GF-D8 (cell line): Measurements from ENCODE around the gene C2.
"Not testable (repeated sequence)": the region's sequence is repeated elsewhere in the genome, so short reads cannot be mapped to it uniquely, and the experiment has no call there.

Experiments
- DNase-seq: peaks from one replicate; lab custom pipeline; 2025; lab: John Stamatoyannopoulos, UW

The C2 gene

DNA sequence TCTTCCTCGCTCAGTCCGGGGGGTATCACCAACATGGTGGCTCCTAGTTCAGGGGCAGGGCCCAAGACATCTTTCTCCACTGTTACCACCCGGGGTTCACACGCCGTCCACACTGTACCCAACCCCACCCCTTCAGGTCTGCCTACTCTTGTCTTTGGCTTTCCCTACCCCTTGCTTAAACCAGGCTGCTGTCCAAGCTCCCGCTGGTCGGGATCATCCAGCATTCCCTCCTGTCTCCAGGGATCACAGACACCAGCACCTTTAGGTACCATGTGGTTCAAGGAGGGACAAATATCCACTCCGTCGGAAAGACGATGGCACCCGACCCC, 30.9 kb downstream of the C2 start:
- no peak for DNase-seq

DNA sequence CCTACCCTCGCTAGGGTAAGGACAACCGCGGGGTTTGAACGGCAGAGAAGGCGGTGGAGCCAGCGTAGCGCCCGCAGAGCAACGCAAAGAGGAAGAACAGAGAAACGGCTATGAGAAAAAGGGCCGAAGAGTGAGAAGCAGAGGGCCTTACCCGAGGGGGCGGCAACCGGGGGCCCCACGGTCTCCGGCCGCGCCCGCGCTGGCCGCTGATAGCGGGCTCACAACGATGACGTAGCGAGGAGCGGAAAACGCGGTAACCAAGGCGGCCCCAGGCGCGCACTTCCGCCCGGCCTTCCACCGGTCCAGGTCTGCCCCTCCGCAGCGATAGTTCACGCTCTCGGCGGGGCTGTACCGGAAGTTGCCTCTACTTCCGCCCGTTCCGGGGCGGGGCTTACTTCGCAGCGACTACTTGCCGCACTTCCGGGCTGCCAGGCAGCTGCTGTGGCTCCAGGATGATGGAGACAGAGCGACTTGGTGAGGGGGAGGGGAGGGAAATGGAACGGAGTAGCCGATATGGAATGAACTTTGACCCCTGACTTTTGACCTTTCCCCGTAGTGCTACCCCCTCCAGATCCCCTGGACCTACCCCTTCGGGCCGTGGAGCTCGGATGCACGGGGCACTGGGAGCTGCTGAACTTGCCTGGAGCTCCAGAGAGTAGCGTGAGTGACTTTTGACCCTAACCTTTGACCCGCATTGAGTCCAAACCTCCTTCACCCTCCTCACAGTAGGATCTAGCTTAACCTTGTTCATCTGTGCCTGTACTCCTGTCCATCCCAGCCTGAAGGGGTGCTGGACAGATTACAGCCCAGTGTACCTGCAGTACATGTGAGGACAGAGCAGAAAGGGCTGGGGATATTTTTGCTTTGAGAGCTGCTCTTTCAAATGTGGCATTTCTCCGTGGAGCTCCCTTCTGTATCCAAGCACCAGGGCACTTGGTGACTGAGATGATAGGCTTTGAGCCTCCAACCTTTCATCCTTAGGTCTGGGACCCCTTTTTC, 31.5 kb downstream of the C2 start, which contains the start of the genes NELFE and SKIC2:
TSS of gene NELFE (minus strand) at position 231 of the 999 bp plus-strand sequence. CDS start 525 bp downstream, outside the sequence.
TSS of gene SKIC2 (plus strand) at position 435 of the 999 bp plus-strand sequence. CDS start at position 453, 18 bp downstream.
- DNase-seq: peak; percentile 90

DNA sequence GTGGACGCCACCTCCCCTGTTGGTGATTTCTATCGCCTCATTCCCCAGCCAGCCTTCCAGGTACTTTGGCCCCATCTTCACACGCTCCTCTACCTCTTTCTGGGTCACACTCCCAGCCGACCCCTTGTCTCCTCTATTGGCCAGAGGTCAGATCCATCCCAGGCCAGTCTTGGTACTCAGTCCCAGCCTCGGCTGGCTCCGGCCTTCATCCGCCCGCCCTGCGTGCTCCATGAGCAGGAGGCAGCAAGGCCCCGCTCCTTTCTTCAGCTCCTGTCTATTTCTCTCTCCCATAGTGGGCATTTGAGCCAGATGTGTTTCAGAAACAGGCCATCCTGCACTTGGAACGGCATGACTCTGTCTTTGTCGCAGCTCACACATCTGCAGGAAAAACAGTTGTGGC, 34.1 kb downstream of the C2 start:
- DNase-seq: no peak

DNA sequence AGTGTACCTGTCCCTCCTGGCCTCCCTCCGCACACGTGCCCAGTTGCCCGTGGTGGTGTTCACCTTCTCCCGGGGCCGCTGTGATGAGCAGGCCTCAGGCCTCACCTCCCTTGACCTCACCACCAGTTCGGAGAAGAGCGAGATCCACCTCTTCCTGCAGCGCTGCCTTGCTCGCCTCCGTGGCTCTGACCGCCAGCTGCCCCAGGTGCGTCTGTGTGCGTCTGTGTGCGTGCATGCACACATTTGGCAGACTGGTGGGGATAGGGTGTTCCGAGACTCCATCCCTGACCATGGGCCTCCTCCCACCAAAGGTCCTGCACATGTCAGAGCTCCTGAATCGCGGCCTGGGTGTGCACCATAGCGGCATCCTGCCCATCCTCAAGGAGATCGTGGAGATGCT, 36.4 kb downstream of the C2 start:
- DNase-seq: no peak

DNA sequence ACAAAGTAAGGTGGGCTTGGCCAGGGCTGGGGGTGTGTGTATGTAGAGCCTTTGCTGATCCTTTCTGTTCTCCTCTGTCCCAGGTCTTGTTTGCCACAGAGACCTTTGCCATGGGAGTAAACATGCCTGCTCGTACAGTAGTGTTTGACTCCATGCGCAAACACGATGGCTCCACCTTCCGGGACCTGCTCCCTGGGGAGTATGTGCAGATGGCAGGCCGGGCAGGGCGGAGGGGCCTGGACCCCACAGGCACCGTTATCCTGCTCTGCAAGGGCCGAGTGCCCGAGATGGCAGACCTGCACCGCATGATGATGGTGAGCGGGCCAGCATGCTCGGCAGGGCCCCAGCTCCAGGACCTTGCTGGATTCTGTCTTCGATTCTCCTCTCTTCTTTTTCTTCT, 38.2 kb downstream of the C2 start:
- DNase-seq: no peak

DNA sequence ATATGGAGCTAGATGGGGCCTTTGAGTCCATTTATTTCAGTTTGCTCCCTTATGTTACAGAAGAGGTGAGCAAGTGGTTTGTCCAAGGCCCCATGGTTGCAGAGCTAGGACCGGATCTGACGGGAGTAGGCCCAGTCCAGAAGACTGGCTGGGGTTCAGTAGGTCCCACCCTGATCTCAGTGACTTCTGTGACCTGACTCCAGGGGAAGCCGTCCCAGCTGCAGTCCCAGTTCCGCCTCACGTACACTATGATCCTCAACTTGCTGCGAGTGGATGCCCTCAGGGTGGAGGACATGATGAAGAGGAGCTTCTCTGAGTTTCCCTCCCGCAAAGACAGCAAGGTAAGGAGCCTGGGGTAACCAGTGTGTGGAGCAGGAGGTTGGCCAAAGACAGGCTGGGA, 39.0 kb downstream of the C2 start:
- DNase-seq: no peak

DNA sequence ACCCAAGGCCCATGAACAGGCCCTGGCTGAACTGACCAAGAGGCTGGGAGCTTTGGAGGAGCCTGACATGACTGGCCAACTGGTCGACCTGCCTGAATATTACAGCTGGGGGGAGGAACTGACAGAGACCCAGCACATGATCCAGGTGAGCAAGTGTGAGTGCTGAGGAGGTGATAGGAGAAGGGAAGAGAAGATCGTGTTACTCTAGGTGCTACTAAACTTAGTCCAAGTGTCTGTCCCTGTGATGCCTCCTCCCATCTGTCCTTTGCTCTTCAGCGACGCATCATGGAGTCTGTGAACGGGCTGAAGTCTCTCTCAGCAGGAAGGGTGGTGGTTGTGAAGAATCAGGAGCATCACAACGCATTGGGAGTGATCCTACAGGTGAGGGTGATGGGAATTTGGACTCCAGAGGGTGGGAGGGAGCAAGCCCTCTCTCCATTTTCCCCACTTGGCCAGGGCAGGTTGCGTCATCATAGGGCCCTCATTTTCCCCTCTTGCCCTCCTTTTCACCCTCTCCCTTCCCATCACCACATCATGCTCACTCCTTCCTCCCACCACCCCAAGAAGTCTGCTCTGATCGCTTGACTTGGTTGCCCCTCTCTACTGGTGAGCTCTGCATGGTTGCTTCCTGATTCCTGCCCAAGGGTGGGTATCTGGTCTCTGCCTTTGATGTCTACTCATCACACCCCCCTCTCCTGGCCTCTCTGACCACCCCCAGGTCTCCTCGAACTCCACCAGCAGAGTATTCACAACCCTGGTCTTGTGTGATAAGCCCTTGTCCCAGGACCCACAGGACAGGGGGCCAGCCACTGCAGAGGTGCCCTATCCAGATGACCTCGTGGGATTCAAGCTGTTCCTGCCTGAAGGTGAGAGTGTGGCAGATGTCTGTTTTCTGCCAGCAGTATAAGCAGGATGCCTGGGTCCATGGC, 39.7 kb downstream of the C2 start:
- no peak for DNase-seq

DNA sequence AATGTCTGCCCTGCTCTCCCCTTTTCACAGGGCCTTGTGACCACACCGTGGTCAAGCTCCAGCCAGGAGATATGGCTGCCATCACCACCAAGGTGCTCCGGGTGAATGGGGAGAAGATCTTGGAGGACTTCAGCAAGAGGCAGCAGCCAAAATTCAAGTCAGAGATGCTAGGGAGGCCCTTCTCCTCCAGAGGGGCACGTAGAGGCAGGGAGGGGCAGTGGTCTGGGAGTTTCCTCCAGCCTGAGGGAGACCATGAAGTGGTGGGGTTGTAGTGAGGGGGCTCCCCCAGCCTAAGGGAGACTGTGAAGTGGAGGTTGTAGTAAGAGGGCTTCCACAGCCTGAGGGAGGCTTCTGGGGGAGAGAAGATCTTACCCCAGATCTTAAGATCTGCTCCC, 40.4 kb downstream of the C2 start:
- DNase-seq: no peak

DNA sequence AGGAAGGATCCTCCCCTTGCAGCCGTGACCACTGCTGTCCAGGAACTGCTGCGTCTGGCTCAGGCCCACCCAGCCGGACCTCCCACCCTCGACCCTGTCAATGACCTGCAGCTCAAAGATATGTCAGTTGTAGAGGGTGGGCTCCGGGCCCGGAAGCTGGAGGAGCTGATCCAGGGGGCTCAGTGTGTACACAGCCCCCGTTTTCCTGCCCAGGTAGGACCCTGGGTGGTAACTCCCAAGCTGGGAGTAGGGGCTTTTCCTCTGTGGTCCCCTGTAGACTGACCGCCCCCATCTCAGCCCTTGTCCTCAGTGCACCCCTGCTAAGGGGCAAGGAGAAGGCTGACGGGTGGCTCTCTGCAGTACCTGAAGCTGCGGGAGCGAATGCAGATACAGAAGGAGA, 40.8 kb downstream of the C2 start:
- no peak for DNase-seq

DNA sequence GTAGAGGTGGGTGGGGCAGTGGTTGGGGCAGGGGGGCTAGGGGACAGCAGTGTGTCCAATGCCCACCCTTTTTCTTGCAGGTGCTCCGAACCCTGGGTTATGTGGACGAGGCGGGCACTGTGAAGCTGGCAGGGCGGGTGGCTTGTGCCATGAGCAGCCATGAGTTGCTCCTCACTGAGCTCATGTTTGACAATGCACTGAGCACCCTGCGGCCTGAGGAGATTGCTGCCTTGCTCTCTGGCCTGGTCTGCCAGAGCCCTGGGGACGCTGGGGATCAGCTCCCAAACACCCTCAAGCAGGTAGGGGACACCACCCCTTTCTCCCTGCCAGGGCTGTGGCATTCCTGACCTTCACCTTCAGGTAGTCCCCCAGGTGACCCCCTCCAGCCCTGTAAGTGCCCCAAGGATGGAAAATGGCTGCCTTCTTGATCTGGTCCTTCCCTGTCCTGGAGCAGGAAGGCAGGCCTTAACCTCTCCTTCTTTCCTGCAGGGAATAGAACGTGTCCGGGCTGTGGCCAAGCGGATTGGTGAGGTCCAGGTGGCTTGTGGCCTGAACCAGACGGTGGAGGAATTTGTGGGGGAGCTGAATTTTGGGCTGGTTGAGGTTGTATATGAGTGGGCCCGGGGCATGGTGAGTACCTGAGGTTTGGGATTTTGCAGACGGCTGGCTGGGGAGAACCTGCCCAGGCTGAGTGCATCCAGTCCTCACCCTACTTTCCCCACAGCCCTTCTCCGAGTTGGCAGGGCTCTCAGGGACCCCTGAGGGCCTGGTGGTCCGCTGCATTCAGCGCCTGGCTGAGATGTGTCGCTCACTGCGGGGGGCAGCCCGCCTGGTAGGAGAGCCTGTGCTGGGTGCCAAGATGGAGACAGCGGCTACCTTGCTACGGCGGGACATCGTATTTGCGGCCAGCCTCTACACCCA, 41.5 kb downstream of the C2 start:
- no peak for DNase-seq

DNA sequence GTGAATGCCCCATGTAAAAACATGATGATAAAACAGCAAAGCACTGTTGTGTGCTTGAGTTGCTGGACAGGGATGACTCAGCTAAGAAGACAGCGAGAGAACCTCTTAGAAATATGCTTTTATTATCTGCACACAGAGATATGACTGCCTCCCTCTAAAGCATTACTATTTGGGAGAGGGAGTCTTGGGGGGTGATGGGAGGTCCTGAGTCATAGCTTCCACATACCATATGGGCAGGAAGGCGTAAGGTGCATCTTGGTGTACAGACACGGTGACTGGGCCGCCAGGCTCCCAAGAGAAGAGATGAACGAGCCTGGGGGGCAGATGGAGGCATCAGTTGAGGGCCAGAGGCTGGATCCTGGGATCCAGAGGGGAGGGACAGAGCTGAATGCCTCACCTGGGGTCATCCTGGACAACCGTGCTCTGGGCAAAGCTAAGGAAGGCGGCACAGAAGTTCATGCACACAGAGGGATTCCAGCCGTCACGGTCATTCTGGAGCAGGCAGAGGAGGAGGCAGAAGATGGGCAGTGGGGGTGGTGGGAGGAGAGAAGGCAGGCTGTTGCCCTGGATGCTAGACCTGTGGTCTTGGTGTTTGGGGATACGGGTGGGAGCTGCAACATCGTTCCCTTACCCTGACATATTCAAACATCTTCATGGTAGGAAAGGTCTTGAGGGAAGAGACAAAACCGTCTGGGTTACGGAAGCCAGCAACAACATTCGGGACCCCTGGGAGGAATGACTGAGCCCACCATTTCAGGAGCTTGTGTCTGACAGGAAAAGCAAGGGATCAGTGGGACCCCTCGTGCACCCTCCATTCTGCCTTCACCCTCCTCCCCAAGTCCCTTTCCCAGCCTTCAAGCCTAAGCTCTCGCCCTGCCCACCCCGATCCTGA, 42.4 kb downstream of the C2 start:
- no peak for DNase-seq

DNA sequence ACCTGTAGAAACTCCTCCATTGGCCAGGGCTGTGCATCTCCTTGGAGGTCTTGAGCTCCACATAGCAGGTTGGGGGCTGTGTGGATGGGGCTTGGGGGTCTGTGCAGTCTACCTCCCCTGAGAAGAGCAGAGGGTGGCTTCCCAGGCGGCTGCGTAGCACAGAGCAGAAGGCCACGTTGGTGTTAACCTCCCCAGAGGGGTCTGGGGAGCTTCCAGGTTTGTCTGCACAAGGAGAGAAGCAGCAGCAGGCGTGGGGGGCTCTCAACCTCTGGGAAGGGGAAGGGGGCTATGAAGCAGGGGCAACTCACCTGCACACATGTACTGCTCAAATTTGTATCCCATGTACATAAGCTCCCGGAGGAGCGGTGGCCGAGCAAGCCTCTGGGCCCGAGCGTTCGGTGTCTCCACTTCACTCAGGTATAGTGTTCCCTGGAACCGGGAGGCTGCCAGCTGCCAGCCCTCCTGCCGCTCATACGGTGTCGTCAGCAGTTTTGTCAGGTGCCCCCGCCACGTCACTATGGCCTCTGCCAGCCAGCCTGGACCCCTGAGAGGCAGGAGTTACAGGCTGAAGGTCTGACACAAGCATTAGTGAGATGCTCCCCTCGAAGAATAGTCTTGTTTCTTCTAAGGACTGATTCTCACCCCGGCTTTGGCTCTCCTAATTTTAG, 43.2 kb downstream of the C2 start:
- DNase-seq: no peak

DNA sequence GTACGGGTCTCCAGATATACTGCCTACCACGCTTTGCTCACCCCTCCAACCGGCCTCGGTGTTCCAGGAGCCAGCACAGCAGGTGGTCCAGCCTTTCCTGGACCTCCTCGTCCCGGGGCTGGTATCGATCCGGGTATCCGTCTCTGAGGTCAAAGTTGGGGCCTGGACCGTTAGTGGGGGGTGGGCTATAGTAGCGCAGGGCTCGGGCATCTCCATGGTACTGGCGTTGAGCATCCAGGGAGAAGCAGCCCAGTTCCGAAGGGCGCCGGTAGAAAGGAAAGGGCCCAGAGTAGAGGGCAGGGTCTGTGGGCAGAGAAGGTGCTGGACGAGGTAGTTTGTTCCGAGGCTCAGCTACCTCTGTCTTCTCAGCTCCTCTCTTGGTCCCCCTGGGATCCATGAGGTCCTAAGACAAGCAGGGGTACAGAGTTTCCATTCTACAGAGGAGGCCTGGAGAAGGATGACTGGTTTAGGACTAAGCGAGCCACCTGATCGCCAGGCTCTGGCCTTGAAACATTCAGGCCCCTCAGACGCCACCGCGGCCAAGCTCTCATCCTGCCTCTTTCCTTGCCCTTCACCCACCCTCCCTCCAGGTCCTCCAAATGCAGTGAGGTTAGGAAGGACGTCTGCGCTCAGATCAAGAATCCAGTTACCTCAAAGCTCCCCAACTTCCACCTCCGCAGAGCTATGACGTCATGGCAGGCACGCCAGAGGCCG, 43.9 kb downstream of the C2 start:
- no peak for DNase-seq

DNA sequence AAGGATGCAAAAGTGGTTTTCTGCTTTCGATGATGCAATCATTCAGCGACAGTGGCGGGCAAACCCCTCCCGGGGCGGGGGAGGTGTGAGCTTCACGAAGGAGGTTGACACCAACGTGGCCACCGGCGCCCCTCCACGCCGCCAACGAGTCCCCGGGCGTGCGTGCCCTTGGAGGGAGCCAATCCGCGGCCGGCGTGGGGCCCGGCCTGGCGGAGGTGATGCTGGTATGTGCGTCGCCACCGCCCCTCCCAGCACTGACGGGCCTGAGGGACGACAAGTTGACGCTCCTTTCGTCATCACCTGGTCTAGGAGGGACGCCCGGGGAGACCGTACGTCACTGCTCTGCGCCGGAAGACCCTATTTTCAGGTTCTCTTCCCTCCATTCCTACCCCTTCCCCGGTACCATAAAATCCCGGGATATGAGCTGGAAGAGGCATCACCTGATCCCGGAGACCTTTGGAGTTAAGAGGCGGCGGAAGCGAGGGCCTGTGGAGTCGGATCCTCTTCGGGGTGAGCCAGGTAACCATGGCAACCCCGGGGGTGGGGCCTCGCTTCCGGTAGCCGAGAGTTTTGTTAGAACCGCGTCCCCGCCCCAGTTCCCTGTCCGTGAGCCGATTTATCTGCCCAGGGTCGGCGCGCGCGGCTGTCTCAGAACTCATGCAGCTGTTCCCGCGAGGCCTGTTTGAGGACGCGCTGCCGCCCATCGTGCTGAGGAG, 44.6 kb downstream of the C2 start, which contains the start of gene DXO:
TSS of gene DXO (minus strand) at position 146 of the 716 bp plus-strand sequence. CDS start 463 bp downstream, outside the sequence.
- DNase-seq: peak; percentile 93

DNA sequence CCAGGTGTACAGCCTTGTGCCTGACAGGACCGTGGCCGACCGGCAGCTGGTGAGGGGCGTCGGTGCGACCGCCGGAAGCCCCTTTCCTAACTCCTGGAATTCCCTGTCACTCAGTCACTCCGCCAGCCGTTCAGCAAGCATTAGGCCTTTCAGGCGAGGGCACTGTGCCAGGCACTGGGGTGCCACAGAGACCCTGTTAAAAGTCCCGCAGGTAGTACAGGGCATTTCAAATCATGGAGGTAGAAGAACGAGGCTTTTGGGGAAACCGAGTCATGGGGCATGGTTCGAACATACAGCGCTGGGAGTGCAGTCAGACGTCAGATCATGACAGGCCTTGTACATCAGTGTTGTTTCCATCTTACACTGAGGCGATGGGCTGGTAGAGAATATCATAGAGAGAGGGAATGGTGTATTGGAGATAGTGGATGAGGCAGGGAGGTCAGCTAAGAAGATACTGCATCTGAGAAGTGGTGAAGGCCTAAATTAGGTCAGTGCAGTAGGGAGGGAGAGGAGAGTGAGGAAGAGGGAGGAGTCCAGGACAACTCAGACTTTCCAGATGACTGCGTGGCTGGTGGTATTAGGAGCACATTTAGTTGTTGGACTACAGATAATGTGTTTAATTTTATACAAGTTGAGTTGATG, 45.3 kb downstream of the C2 start:
- no peak for DNase-seq

DNA sequence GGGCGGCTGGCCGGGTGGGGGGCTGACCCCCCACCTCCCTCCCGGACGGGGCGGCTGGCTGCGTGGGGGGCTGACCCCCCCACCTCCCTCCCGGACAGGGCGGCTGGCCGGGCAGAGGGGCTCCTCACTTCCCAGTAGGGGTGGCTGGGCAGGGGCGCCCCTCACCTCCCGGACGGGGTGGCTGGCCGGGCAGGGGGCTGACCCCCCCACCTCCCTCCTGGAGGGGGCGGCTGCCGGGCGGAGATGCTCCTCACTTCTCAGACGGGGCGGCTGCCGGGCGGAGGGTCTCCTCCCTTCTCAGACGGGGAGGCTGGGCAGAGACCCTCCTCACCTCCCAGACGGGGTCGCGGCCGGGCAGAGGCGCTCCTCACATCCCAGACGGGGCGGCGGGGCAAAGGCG, 48.5 kb downstream of the C2 start:
- DNase-seq: not testable (repeated sequence)

DNA sequence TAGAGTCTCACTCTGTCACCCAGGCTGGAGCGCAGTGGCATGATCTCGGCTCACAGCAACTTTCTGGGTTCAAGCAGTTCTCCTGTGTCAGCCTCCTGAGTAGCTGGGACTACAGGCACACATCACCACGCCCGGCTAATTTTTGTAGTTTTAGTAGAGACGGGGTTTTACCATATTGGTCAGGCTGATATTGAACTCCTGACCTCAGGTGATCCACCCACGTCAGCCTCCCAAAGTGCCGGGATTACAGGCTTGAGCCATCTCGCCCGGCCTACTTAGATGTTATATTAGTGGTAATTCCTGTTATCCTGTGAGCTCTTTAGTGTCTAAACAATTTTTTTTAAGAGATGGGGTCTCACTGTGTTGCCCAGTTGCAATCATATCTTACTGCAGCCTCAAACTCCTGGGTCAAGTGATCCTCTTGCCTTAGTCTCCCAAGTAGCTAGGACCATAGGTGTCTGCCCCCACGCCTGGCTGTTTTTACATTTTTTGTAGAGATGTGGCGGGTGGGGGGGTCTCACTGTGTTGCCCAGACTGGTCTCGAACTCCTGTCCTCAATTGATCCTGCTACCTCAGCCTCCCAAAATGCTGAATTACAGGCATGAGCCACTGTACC, 50.4 kb downstream of the C2 start:
- no peak for DNase-seq

DNA sequence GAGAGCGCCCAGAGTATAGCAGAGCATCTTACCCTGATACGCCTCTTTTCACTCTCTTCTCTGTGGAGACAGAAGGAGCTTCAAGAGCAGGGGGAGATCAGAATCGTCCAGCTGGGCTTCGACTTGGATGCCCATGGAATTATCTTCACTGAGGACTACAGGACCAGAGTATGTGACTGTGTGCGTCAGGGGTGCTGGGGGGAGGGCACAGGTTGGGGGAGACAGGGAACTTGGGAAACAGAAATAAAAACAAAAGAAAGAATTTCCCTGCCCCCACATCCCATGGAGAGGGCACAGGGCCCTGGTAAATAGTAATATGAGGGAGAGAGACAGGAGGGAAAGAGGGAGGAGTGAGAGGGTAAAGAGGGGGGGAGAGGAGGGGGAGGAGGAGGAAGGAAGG, 51.3 kb downstream of the C2 start:
- no peak for DNase-seq
